Stimulated activated CD8-positive, alpha-beta memory T cell treated with anti-CD3 and anti-CD28 coated beads, Interleukin-15, amount 100 ng/mL, for 1 hour (primary cell): Measurements from ENCODE around the gene EPAS1.
"Not testable (repeated sequence)": the region's sequence is repeated elsewhere in the genome, so short reads cannot be mapped to it uniquely, and the experiment has no call there.

Experiments
- DNase-seq: peaks from one replicate; pipeline ENCODE4 v3.0.0-alpha.2; 2020; ENCODE audit warnings: low read depth

The EPAS1 gene

GRCh38 chr2:46383784-46384456, 86.7 kb downstream of the EPAS1 start:
- no peak for DNase-seq

GRCh38 chr2:46384457-46384815, 87.2 kb downstream of the EPAS1 start:
- no peak for DNase-seq

DNA sequence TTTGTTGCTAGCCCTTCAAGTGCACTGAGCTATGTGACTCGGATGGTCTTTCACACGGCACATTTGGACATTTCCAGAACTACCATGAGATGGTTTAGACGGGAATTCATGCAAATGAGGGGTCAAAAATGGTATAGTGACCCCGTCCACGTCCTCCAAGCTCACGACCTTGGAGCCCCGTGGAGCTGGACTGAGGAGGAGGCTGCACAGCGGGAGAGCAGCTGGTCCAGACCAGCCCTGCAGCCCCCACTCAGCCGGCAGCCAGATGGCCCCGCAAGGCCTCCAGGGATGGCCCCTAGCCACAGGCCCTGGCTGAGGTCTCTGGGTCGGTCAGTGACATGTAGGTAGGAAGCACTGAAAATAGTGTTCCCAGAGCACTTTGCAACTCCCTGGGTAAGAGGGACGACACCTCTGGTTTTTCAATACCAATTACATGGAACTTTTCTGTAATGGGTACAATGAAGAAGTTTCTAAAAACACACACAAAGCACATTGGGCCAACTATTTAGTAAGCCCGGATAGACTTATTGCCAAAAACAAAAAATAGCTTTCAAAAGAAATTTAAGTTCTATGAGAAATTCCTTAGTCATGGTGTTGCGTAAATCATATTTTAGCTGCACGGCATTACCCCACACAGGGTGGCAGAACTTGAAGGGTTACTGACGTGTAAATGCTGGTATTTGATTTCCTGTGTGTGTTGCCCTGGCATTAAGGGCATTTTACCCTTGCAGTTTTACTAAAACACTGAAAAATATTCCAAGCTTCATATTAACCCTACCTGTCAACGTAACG, 88.8 kb downstream of the EPAS1 start:
- DNase-seq: no peak

GRCh38 chr2:46386763-46387162, 89.6 kb downstream of the EPAS1 start:
- DNase-seq: no peak

- no peak for DNase-seq
Measured at GRCh38 chr2:46387292-46387691, 90.1 kb downstream of the EPAS1 start.

- no peak for DNase-seq
Measured at GRCh38 chr2:46387886-46388515, 90.8 kb downstream of the EPAS1 start.

- no peak for DNase-seq
Measured at GRCh38 chr2:46388881-46389280, 91.7 kb downstream of the EPAS1 start.

- DNase-seq: no peak
Measured at GRCh38 chr2:46389417-46389916, 92.3 kb downstream of the EPAS1 start.

GRCh38 chr2:46390036-46390435, 92.8 kb downstream of the EPAS1 start:
- DNase-seq: no peak

DNA sequence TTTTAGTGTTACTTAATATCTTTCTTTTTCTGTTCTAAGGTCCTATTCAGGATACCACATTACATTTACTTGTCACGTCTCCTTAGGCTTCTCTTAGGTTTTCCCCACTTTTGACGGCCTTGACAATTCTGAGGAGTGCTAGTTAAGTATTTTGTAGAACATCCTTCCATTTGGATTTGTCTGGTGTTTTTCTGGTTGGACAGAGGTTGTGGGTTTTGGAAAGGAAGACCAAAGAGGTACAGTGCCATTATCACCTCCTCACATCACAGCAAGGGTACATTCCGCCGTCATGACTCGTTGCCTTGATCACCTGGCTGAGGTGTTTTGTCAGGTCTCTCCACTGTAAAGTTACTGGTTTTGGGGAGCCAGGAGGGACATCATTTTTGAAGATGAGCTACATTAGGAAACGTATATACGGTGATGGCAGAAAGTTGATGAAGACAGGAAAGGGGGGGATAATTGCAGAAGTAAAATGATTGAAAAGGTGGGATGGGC, 93.7 kb downstream of the EPAS1 start:
- no peak for DNase-seq

GRCh38 chr2:46392561-46393346, 95.5 kb downstream of the EPAS1 start:
- no peak for DNase-seq

DNA sequence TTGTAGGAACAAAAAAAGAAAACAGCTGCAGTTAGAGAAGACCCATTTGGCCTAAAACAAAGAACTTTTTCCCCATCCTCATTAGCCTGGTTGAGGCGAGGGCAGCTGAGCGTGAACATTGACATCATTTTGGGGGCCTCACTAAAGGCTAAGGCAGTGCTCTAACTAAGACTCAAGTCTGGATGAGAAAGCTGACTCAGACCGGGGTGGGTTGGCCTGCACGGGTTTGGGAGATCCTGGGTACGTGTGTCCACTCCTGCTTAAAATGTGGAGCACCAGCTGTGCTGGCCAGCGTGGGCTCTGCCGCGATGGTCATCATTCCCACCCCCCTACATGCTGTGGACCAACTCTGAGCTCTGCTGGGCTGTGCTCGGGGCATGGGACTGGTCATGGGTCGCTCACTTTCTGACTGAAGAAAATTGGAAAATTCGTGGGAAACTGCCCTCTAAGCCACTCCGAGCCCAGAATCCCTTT, 96.2 kb downstream of the EPAS1 start:
- DNase-seq: no peak

GRCh38 chr2:46393865-46394264, 96.7 kb downstream of the EPAS1 start:
- DNase-seq: no peak

DNA sequence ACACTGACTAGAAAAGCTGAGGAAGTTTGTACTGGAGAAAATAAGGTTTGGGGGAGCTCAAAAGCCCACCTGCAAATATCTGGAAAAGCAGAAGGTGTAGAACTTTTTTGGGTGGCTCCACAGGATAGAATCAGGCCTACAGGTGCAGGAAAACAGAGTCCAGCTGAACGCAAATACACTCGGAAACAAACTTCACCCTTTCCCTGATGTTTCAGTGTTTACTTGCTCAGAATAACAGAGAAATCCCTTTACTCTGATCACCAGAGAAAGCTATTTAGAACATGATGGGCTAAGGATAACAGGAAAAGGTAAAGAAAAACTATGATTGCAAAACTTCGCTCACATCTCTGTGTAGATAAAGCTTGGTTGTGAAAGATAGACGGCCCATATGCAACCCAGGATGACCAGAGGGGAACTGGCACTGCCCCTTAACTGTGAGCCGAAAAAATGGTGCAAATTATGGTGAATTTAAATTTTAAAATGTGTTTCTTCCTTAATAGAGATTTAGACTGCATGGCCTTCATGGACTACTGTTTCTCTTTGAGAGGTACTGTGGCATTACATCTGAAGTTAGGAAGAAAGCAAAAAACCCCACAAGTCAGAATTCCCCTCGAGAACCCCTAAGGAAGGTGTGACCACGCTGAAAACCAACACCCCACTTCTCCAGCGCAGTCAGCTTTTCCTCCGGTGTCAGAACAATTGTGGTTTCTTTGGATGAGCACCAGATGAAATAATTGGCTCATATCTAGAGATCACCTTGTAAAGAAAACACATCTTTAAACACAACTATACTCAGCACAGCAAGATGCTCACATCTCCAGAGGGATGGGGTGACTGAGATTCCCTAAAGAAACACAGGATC, 97.7 kb downstream of the EPAS1 start:
- DNase-seq: no peak

- DNase-seq: not testable (repeated sequence)
Measured at GRCh38 chr2:46395730-46396129, 98.5 kb downstream of the EPAS1 start.

DNA sequence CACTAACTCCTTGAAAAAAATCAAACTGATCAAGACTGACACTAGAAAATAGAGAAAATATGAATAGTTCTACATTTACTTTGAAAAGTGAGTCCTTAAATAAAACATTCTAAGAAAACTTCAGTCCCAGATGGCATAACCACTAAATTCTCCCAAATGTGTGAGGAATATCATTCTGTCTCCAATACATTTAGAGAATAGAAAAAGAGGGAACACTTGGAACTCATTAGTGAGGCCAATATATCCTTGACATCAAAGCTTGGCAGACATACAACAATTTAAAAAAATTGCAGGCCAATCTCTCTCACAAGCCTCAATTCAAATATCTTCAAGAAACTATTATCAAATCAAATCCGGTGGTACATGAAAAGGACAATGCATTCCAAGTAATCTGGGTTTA, 102.8 kb downstream of the EPAS1 start:
- DNase-seq: no peak

- DNase-seq: no peak
Measured at GRCh38 chr2:46402874-46403273, 105.7 kb downstream of the EPAS1 start.

- DNase-seq: no peak
Measured at GRCh38 chr2:46404181-46404759, 107.1 kb downstream of the EPAS1 start.

GRCh38 chr2:46407852-46408455, 110.7 kb downstream of the EPAS1 start:
- no peak for DNase-seq

DNA sequence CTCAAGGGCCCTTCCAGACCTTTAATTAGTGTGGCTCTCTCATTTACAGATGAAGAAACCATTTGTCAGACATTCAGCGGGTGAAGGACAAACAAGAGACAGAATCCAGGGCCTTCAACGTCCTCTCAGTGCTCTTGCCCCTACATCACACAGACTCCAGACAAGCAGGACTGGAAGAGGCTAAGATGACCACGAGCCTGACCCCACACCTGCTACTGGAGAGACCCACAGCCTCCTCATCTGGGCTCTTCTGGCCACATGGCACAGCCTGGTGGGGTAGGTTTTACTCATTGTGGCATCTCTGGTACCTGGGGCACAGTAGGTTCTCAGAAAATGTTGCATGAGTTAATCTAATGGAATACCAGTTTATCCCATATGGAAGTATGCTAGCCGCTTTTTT, 112.5 kb downstream of the EPAS1 start:
- DNase-seq: no peak
